ENCODE measurements around the gene CNR2.
A peak's percentile ranks its signal among the peaks of the same experiment; 100 is the strongest.
"Not testable (repeated sequence)": the region's sequence is repeated elsewhere in the genome, so short reads cannot be mapped to it uniquely, and the experiment has no call there.

The CNR2 gene

DNA sequence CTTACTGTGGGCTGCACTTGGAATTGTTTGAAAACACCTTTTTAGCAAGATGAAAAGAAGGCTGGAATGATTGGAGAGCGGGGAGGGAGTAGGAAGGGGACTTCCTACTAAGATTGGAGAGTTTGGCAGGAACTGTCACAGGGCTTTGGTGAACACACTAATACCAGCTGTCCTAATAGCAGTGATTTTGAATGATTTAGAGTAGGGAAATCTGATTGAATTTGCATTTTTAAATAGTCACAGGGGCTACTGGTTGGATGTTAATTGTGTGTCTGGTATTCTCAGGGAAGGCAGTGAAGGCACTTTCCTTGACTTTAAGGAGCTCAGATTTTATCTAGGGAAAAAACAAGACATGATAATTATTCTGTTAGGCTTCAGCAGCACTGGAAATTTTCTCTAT lies 85.4 kb downstream of the CNR2 start:
- TF ChIP-seq, protein P1, sequence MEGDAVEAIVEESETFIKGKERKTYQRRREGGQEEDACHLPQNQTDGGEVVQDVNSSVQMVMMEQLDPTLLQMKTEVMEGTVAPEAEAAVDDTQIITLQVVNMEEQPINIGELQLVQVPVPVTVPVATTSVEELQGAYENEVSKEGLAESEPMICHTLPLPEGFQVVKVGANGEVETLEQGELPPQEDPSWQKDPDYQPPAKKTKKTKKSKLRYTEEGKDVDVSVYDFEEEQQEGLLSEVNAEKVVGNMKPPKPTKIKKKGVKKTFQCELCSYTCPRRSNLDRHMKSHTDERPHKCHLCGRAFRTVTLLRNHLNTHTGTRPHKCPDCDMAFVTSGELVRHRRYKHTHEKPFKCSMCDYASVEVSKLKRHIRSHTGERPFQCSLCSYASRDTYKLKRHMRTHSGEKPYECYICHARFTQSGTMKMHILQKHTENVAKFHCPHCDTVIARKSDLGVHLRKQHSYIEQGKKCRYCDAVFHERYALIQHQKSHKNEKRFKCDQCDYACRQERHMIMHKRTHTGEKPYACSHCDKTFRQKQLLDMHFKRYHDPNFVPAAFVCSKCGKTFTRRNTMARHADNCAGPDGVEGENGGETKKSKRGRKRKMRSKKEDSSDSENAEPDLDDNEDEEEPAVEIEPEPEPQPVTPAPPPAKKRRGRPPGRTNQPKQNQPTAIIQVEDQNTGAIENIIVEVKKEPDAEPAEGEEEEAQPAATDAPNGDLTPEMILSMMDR (IDR thresholded peaks at IDR 0.05; ENCODE audit: insufficient read depth, low read depth, low read length, missing control alignments), result no peak
- no peak for DNase-seq (ENCODE audit: low read depth)
- H3K4me3 ChIP-seq (ENCODE audit: low read depth, low read length), result no peak overlapping the region

DNA sequence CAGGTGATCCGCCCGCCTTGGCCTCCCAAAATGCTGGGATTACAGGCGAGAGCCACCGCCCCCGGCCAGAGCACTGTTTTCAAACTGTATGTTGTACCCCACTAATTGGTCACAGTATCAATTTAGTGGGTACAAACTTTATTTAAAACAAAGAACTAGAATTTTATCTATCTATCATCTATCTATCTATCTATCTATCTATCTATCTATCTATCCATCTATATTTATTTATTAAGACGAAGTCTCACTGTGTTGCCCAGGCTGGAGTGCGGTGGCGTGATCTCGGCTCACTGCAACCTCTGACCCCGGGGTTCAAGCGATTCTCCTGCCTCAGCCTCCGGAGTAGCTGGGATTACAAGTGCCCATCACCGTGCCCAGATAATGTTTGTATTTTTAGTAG lies 86.6 kb downstream of the CNR2 start:
- not testable (repeated sequence) for H3K4me3 ChIP-seq (ENCODE audit: low read depth, low read length); DNase-seq (ENCODE audit: low read depth)

DNA sequence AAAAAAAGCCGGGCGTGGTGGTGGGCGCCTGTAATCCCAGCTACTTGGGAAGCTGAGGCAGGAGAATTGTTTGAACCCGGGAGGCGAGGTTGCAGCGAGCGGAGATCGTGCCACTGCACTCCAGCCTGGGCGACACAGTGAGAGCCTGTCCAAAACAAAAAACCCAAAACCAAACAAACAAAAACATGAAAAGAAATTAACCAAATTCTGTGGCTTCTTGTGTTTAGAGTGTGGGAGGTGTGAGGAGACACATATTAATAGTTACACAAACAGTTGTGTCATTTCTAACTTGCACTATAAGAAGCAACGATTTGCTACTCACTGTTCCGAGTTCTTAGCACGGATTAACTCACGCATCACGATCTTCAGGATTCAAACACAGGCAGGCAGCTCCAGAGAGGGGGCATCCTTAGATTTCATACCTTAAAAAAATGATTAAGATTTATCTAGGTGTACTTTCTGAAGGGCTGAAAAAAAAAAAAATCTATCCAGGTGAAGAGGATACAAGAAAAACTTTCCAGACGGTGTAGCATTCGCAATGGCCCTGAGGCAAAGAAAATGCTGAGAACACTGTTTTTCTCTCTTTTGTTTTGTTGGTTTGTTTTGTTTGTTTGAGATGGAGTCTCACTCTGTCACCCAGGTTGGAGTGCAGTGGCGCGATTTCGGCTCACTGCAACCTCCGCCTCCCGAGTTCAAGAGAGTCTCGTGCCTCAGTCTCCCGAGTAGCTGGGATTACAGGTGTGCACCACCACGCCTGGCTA lies 87.2 kb downstream of the CNR2 start:
- H3K4me3 ChIP-seq (ENCODE audit: low read depth, low read length), result peak overlapping the region; percentile 96
- TF ChIP-seq, protein P1 (IDR thresholded peaks at IDR 0.05; ENCODE audit: insufficient read depth, low read depth, low read length, missing control alignments), result no peak
- DNase-seq (ENCODE audit: low read depth), result peak; percentile 65

DNA sequence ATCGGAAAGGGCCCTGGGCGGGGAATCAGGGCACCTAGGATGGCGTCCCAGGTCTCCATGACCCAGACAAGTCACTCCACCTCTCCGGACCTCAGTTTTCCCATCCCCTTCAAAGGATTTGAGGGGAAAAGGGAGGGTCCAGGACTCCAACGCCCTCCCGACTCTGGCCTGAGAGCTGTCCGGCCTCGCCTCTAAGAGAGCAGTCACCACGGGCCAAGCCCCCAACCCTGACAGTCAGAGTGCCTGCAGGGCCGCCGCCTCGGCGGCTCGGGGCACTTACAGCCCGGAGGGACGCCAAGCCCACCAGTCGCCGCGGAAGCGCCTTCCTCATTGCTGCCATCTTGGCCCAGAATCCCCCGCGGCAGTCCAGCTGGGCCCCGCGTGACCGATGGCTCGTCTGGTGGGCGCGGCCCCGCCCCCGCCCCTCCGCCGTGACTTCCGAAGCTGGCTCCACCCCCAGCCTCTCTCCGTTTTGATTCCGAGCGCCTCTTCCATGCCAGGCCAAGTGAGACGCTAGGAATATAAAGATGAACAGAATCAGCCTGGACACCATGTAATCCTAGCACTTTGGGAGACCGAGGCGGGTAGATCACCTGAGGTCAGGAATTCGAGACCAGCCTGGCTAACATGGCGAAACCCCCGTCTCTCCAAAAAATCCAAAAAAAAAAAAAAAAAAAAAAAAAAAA lies 87.9 kb downstream of the CNR2 start, which contains the start of gene HMGCL:
HMGCL (minus strand) TSS at position 354 of the 686 bp plus-strand sequence; CDS start at position 340, 14 bp downstream.
- peak; percentile 93 for DNase-seq (ENCODE audit: low read depth)

DNA sequence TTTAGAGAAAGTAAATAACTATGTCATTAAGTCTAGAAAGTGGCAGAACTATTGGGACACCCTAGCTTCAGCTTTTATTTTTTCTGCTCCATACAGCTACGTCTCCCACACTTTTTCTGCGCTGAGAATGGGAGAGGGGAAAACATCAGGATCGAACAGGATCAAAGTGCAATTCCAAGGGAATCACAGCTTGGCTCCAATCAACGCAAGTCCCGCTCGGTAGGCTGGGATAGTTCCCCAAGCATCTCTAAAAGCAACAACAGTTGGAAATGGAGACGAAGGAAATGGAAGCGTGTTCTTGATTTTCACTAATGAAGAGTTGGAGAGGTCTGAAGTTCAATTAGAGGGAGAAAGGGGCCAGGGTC lies 88.5 kb downstream of the CNR2 start:
- peak overlapping the region; percentile 96 for H3K4me3 ChIP-seq (ENCODE audit: low read depth, low read length)
- TF ChIP-seq, protein P1 (IDR thresholded peaks at IDR 0.05; ENCODE audit: insufficient read depth, low read depth, low read length, missing control alignments), result no peak
- no peak for DNase-seq (ENCODE audit: low read depth)

More for the DNA sequence above, 87.9 kb downstream of the CNR2 start, which contains the start of gene HMGCL:
- TF ChIP-seq, protein P1 (IDR thresholded peaks at IDR 0.05; ENCODE audit: insufficient read depth, low read depth, low read length, missing control alignments), result no peak
- peak within 1 kb of the TSS; percentile 96 for H3K4me3 ChIP-seq (ENCODE audit: low read depth, low read length)

DNA sequence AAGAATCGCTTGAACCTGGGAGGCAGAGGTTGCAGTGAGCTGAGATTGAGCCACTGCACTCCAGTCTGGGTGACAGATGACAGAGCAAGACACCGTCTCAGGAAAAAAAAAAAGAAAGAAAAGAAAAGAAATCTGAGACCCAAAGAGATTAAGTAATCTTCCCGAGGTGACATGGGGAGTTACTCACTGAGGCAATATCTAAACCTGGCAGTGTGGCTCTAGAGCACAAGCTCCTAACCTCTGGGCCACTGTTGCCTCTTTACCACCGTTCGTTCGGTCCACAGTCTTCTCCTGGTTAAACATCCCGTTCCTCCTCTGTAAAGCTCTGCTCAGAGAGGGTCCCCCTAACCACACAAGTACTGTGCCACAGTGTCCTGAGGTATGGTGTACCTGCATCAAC lies 89.4 kb downstream of the CNR2 start:
- H3K4me3 ChIP-seq (ENCODE audit: low read depth, low read length), result peak overlapping the region; percentile 96; the same call in 1 of the 2 replicates
- no peak for DNase-seq (ENCODE audit: low read depth)
- TF ChIP-seq, protein P1 (IDR thresholded peaks at IDR 0.05; ENCODE audit: insufficient read depth, low read depth, low read length, missing control alignments), result no peak
